H9 (cell line): ENCODE data around the gene RNASEL. TPM values are rescaled to one million over a fixed set of nuclear protein-coding genes. Genes with fewer than 3 reads are reported as not detected.

Source experiments
- DNase-seq: peaks from one replicate; pipeline ENCODE4 v3.0.0-alpha.2; 2017
- H2AFZ ChIP-seq: one replicate; pipeline ENCODE4 v1.6.1; 2013; ENCODE audit warnings: mild to moderate bottlenecking, low read length, control low read depth, moderate library complexity
- H2AK5ac ChIP-seq: 2 replicates; pipeline ENCODE4 v1.6.1; 2013; ENCODE audit warnings: low read length, control low read depth, mixed read lengths; ENCODE audit not compliant: insufficient read length
- H2BK120ac ChIP-seq: one replicate; pipeline ENCODE4 v1.6.1; 2013; ENCODE audit warnings: low read depth, mild to moderate bottlenecking, low read length, control low read depth, inconsistent platforms; ENCODE audit not compliant: poor library complexity, severe bottlenecking
- H2BK12ac ChIP-seq: 2 replicates; pipeline ENCODE4 v1.6.1; 2013; ENCODE audit warnings: low read length, control low read depth, mixed read lengths, low read depth; ENCODE audit not compliant: insufficient read length
- H2BK15ac ChIP-seq: 2 replicates; pipeline ENCODE4 v1.6.1; 2013; ENCODE audit warnings: low read depth, low read length, control low read depth
- H2BK20ac ChIP-seq: one replicate; pipeline ENCODE4 v1.6.1; 2013; ENCODE audit warnings: low read depth, mild to moderate bottlenecking, low read length, control low read depth, inconsistent platforms; ENCODE audit not compliant: poor library complexity, severe bottlenecking
- H2BK5ac ChIP-seq: 2 replicates; pipeline ENCODE4 v1.6.1; 2013; ENCODE audit warnings: low read length, control low read depth, mixed read lengths; ENCODE audit not compliant: insufficient read length
- H3K14ac ChIP-seq: 2 replicates; pipeline ENCODE4 v1.6.1; 2013; ENCODE audit warnings: low read length, control low read depth; ENCODE audit not compliant: insufficient read depth
- H3K18ac ChIP-seq: 2 replicates; pipeline ENCODE4 v1.6.1; 2013; ENCODE audit warnings: low read depth, mild to moderate bottlenecking, mixed read lengths, low read length, control low read depth; ENCODE audit not compliant: insufficient read length
- H3K23ac ChIP-seq: 2 replicates; pipeline ENCODE4 v1.6.1; 2013; ENCODE audit warnings: low read length, control low read depth, mixed read lengths, low read depth; ENCODE audit not compliant: insufficient read length
- H3K23me2 ChIP-seq: 2 replicates; pipeline ENCODE4 v1.6.1; 2013; ENCODE audit warnings: low read depth, mild to moderate bottlenecking, mixed read lengths, low read length, control low read depth; ENCODE audit not compliant: insufficient read length, poor library complexity, severe bottlenecking
- H3K27ac ChIP-seq: 2 replicates; pipeline ENCODE4 v1.5.1; 2013; ENCODE audit warnings: low read length, control low read depth, mixed read lengths, low read depth; ENCODE audit not compliant: insufficient read length
- H3K27me3 ChIP-seq: 2 replicates; pipeline ENCODE4 v1.6.1; 2013; ENCODE audit warnings: low read length, control low read depth, inconsistent platforms; ENCODE audit not compliant: insufficient read depth
- H3K4ac ChIP-seq: 2 replicates; pipeline ENCODE4 v1.6.1; 2013; ENCODE audit warnings: low read depth, mild to moderate bottlenecking, control low read depth, inconsistent platforms, low read length, moderate library complexity
- H3K4me1 ChIP-seq: 2 replicates; pipeline ENCODE4 v1.6.1; 2013; ENCODE audit warnings: low read length, control low read depth, inconsistent platforms; ENCODE audit not compliant: insufficient read depth
- H3K4me2 ChIP-seq: 2 replicates; pipeline ENCODE4 v1.6.1; 2013; ENCODE audit warnings: low read length, control low read depth, mixed read lengths; ENCODE audit not compliant: insufficient read length, insufficient read depth
- H3K56ac ChIP-seq: 2 replicates; pipeline ENCODE4 v1.6.1; 2013; ENCODE audit warnings: low read depth, mild to moderate bottlenecking, mixed read lengths, low read length, control low read depth; ENCODE audit not compliant: insufficient read length
- H3K79me1 ChIP-seq: 2 replicates; pipeline ENCODE4 v1.6.1; 2013; ENCODE audit warnings: low read depth, mild to moderate bottlenecking, moderate library complexity, low read length, control low read depth, inconsistent platforms; ENCODE audit not compliant: insufficient read depth, poor library complexity, severe bottlenecking
- H3K79me2 ChIP-seq: 2 replicates; pipeline ENCODE4 v1.6.1; 2013; ENCODE audit warnings: low read length, control low read depth, inconsistent platforms; ENCODE audit not compliant: insufficient read depth
- H3K9ac ChIP-seq: 2 replicates; pipeline ENCODE4 v1.6.1; 2013; ENCODE audit warnings: low read length, control low read depth, mixed read lengths; ENCODE audit not compliant: insufficient read length; ENCODE audit errors: extremely low read depth
- H3K9me3 ChIP-seq: one replicate; pipeline ENCODE4 v1.6.1; 2013; ENCODE audit warnings: low read depth, low read length, inconsistent platforms; ENCODE audit not compliant: control insufficient read depth
- H3T11ph ChIP-seq: one replicate; pipeline ENCODE4 v1.6.1; 2013; ENCODE audit warnings: mild to moderate bottlenecking, low read length, control low read depth, inconsistent platforms
- H4K20me1 ChIP-seq: one replicate; pipeline ENCODE4 v1.6.1; 2013; ENCODE audit not compliant: control insufficient read depth, insufficient read length, insufficient read depth
- H4K5ac ChIP-seq: 2 replicates; pipeline ENCODE4 v1.6.1; 2013; ENCODE audit warnings: low read depth, mild to moderate bottlenecking, mixed read lengths, low read length, control low read depth; ENCODE audit not compliant: insufficient read length
- H4K8ac ChIP-seq: replicated peaks from 2 replicates; pipeline ENCODE4 v1.6.1; 2013; ENCODE audit warnings: low read length, control low read depth, mixed read lengths, low read depth; ENCODE audit not compliant: insufficient read length
- H4K91ac ChIP-seq: 2 replicates; pipeline ENCODE4 v1.6.1; 2013; ENCODE audit warnings: low read depth, mild to moderate bottlenecking, moderate library complexity, mixed read lengths, low read length, control low read depth; ENCODE audit not compliant: insufficient read length
- H3K27ac Mint-ChIP-seq, 3 experiments: 2 replicates in 2 of 3; 3 replicates in 1 of 3; pipeline ENCODE4 v1.8.0; 2020 to 2021; ENCODE audit warnings: mixed read lengths in 3 of 3, mild to moderate bottlenecking in 1 of 3, moderate library complexity in 1 of 3
- H3K27me3 Mint-ChIP-seq: 2 replicates; pipeline ENCODE4 v1.8.0; 2021; ENCODE audit warnings: low read depth, mild to moderate bottlenecking, moderate library complexity, mixed read lengths
- H3K36me3 Mint-ChIP-seq, 3 experiments: 2 replicates in 2 of 3; 3 replicates in 1 of 3; pipeline ENCODE4 v1.8.0; 2020 to 2021; ENCODE audit warnings: low read depth in 3 of 3, mixed read lengths in 3 of 3; ENCODE audit not compliant: insufficient read depth in 1 of 3
- H3K4me1 Mint-ChIP-seq, 2 experiments: 2 replicates each; pipeline ENCODE4 v1.8.0; 2020; ENCODE audit warnings: mixed read lengths in 2 of 2
- H3K4me3 Mint-ChIP-seq, 2 experiments: 2 replicates in 1 of 2; 3 replicates in 1 of 2; pipeline ENCODE4 v1.8.0; 2020 to 2021; ENCODE audit warnings: mild to moderate bottlenecking in 2 of 2, mixed read lengths in 2 of 2, moderate library complexity in 1 of 2
- H3K9me3 Mint-ChIP-seq, 2 experiments: 2 replicates in 1 of 2; 3 replicates in 1 of 2; pipeline ENCODE4 v1.8.0; 2020; ENCODE audit warnings: mild to moderate bottlenecking in 2 of 2, mixed read lengths in 2 of 2, moderate library complexity in 1 of 2
- WGBS: extraction: QIAGEN DNeasy Blood & Tissue Kit; methylation state at CpG from one replicate; pipeline ENCODE4 v1.1.7; 2013; ENCODE audit warnings: missing lambda C conversion rate, low lambda C conversion rate, mixed read lengths; ENCODE audit not compliant: insufficient read length; ENCODE audit errors: extremely low coverage; 5-methylcytosine and 5-hydroxymethylcytosine counted together
- total RNA-seq: library from RNA; stranded (reverse); gene quantifications from 2 replicates; pipeline ENCODE4 v1.2.1, GENCODE V29; 2021
- TF ChIP-seq, protein P1 (sequence below): fragments of 200-600 bp; sonication (generic); conservative IDR thresholded peaks from 3 replicates; pipeline ENCODE4 v1.8.0; 2021; ENCODE audit warnings: antibody characterized with exemption, mild to moderate bottlenecking

Gene RNASEL
- total RNA-seq, 1 experiment from 2014 or later = 0.63 TPM

DNA sequence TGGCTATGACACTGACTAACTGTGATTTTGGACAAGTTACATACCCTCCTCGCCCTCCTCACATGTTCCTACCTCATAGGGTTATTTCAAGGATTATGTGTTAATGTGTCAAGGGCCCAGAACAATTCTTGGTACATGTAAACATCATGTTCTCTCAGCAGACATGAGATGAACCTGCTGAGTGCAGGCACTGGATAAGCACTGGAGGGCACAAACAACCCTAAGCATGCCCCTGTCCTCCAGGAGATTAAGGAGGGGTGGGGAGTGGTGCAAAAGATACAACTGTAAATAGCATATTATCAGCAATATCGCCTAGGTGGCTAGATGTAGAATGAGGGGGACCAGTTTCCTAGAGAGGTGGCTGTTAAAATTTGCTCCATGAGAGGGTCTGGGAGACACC lies 32.9 kb upstream of the RNASEL start:
- no peaks in the 10 kb centered on the region for H3K27me3 ChIP-seq
- no peaks in the 10 kb centered on the region for H4K20me1 ChIP-seq
- TF ChIP-seq, protein P1, sequence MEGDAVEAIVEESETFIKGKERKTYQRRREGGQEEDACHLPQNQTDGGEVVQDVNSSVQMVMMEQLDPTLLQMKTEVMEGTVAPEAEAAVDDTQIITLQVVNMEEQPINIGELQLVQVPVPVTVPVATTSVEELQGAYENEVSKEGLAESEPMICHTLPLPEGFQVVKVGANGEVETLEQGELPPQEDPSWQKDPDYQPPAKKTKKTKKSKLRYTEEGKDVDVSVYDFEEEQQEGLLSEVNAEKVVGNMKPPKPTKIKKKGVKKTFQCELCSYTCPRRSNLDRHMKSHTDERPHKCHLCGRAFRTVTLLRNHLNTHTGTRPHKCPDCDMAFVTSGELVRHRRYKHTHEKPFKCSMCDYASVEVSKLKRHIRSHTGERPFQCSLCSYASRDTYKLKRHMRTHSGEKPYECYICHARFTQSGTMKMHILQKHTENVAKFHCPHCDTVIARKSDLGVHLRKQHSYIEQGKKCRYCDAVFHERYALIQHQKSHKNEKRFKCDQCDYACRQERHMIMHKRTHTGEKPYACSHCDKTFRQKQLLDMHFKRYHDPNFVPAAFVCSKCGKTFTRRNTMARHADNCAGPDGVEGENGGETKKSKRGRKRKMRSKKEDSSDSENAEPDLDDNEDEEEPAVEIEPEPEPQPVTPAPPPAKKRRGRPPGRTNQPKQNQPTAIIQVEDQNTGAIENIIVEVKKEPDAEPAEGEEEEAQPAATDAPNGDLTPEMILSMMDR = no peak
- no peaks in the 10 kb centered on the region for H3K23me2 ChIP-seq
- no peak overlapping the region for H2AFZ ChIP-seq
- H3K18ac ChIP-seq = no peak overlapping the region
- H4K91ac ChIP-seq = no peak overlapping the region
- DNase-seq = no peak
- no peak overlapping the region for H4K8ac ChIP-seq
- Mint-ChIP-seq H3K4me1 (peaks cover 35 to 36% of the 10 kb centered on the region in 2 experiments), H3K27me3 (peaks cover 16% of the 10 kb centered on the region), H3K36me3 (peaks cover 0 to 9% (median 0%) of the 10 kb centered on the region in 3 experiments; a peak in 2 of 7 replicates), H3K4me3 (no peak overlapping the region), H3K27ac (no peak overlapping the region), H3K9me3 (peaks cover 5 to 9% of the 10 kb centered on the region in 2 experiments; a peak in 4 of 5 replicates)
- H2BK15ac ChIP-seq = no peak overlapping the region
- H3K4me1 ChIP-seq = peaks cover 1% of the 10 kb centered on the region; the same call in 1 of the 2 replicates
- no peak overlapping the region for H3K27ac ChIP-seq
- H3K9me3 ChIP-seq = no peaks in the 10 kb centered on the region
- WGBS = no CpG with 5 or more reads among the region's 2 CpGs
- H2BK12ac ChIP-seq = no peak overlapping the region
- H3K56ac ChIP-seq = no peak overlapping the region
- H3K9ac ChIP-seq = no peak overlapping the region
- H3K23ac ChIP-seq = no peak overlapping the region
- no peak overlapping the region for H4K5ac ChIP-seq
- H3T11ph ChIP-seq = no peak overlapping the region
- H2BK5ac ChIP-seq = no peak overlapping the region
- H2BK20ac ChIP-seq = no peak overlapping the region
- no peak overlapping the region for H2AK5ac ChIP-seq
- H3K4ac ChIP-seq = no peak overlapping the region
- no peaks in the 10 kb centered on the region for H3K79me1 ChIP-seq
- H3K14ac ChIP-seq = no peak overlapping the region
- H3K4me2 ChIP-seq = no peak overlapping the region
- no peak overlapping the region for H2BK120ac ChIP-seq
- no peaks in the 10 kb centered on the region for H3K79me2 ChIP-seq
